Muscle layer of duodenum (tissue), 2 donors: ENCODE results near the gene CTSA.

Source experiments
- H3K27ac ChIP-seq: one replicate; pipeline ENCODE4 v1.7.0; 2013; ENCODE audit warnings: mild to moderate bottlenecking, low read length
- H3K27me3 ChIP-seq: one replicate; pipeline ENCODE4 v1.7.0; 2013; ENCODE audit warnings: low read depth, mild to moderate bottlenecking, control low read depth, low read length
- H3K36me3 ChIP-seq, 2 donors: one replicate each; pipeline ENCODE4 v1.7.0; 2013; ENCODE audit warnings: low read length in 2 of 2, control low read depth in 1 of 2, mild to moderate bottlenecking in 1 of 2; ENCODE audit not compliant: insufficient read depth in 2 of 2, control insufficient read depth in 1 of 2
- H3K4me1 ChIP-seq, 2 donors: one replicate each; pipeline ENCODE4 v1.7.0; 2013; ENCODE audit warnings: low read length in 2 of 2, mild to moderate bottlenecking in 2 of 2, control low read depth in 1 of 2, moderate library complexity in 1 of 2; ENCODE audit not compliant: insufficient read depth in 2 of 2, control insufficient read depth in 1 of 2
- H3K4me3 ChIP-seq, 2 donors: one replicate each; pipeline ENCODE4 v1.7.0; 2013; ENCODE audit warnings: low read length in 2 of 2, low read depth in 1 of 2, mild to moderate bottlenecking in 1 of 2
- H3K9me3 ChIP-seq, 2 donors: one replicate each; pipeline ENCODE4 v1.7.0; 2013; ENCODE audit warnings: low read length in 2 of 2, control low read depth in 1 of 2, mild to moderate bottlenecking in 1 of 2; ENCODE audit not compliant: control insufficient read depth in 1 of 2
- donor health status: healthy.

CTSA gene

GRCh38 chr20:45947110-45947866, 56.2 kb downstream of the CTSA start:
- H3K4me1 ChIP-seq = no peaks in the 10 kb centered on the region
- H3K36me3 ChIP-seq = peaks cover 82 to 100% of the 10 kb centered on the region in 2 donors
- H3K27me3 ChIP-seq = no peaks in the 10 kb centered on the region
- no peak overlapping the region for H3K4me3 ChIP-seq
- no peaks in the 10 kb centered on the region for H3K9me3 ChIP-seq
- no peak overlapping the region for H3K27ac ChIP-seq

GRCh38 chr20:45948261-45948733, 57.2 kb downstream of the CTSA start:
- no peak overlapping the region for H3K4me3 ChIP-seq
- H3K27me3 ChIP-seq = no peaks in the 10 kb centered on the region
- no peak overlapping the region for H3K27ac ChIP-seq
- no peaks in the 10 kb centered on the region for H3K9me3 ChIP-seq
- H3K4me1 ChIP-seq = no peaks in the 10 kb centered on the region
- peaks cover 83 to 100% of the 10 kb centered on the region in 2 donors for H3K36me3 ChIP-seq
